ENCODE measurements around the gene ZC2HC1B.

Gene ZC2HC1B

DNA sequence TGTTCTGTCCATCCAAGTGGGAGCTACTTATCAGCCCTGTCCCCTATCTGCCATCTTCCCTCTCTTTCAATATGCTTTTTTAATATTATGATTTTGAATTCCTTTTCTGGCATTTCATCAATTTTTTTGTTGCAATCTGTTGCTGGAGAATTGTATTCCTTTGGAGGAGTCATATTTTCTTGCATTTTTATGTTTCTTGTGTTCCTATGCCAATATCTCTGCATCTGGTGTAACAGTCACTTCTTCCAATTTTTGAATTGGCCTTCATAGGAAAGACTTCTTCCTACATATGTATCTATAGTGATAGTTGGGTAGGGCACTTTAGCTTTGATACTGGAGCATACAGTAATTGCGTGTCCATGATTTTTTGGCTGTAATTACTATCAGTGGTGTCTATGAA, 70.1 kb downstream of the ZC2HC1B start:
- DNase-seq (ENCODE audit: low read depth, low spot score) = no peak

DNA sequence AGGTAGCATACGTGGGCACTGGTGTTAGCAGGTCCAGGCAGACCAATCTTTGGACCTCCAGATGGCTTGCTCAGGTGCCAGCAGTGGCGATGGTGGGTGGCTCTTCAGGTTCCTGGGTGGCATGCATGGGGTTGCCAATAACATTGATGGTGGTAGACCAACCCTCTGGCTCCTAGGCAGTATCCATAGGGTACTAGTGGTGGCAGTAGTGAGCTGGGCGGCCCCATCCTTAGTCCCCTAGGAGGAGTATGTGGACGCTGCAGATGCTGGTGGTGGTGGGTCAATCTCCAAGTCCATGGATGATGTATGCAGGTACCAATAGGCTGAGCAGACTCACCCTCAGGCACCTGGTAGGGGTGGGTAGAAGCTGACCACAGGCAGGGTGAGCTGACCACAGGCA, 70.6 kb downstream of the ZC2HC1B start:
- no peak for DNase-seq (ENCODE audit: low read depth, low spot score)

DNA sequence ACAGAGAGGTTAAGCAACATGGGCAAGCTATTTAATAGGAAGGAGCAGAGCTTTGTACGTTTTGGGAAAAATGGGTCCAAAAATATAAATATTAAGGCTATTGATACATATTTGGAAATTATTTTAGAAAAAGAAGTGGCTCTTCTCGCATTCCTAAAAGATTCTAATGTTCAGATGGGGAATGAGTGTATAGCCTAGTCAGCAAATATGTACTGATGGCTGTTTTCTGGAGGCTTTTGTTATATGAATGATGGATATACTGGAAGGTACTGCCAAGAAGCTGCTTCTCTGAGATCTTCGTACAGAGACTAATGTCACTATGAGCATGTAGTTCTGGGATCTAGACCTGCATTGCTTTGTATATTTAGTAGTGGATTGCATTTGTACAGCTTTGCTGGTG, 72.1 kb downstream of the ZC2HC1B start:
- DNase-seq (ENCODE audit: low read depth, low spot score) = no peak

DNA sequence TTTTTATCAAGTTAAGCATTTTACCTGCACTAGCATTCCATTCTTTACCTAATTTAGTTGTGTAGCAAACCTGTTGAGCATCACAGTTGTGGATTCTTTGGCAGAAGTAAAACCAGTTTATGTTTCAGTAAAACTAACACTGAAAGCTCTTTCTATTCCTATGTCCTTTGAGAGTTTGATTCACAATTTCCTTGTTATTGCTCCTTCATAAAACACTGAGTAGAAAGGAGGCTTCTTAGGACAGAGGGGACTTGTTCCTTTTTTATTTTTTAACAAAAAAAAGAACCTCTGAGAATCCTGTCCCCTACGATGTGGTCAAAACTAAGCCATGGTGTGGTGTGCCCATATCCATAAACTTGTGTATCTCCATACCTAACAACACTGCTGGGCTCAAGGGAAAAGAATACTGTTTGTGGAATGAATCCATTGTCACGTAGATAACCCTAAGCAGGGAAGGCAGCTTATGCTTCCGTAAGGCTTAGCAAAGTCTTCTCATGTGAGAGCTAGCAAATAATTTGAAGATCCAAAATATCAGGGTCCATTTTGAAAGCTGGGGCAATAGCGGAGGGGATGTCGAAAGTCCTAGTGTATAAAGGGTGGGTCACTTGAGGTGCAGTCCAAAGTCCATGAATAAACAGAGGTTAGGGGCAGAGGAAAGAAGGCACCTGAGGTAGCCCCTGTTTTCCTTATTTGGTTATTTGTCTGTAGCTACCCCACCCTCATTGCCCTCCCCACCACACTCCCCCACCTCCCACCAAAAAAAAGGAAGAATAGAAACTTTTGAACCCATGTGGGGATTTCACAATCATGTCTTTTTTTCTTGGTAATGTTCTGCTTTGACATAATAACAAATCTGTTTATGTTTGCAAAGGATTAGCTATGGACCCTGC, 72.7 kb downstream of the ZC2HC1B start:
- no peak for DNase-seq (ENCODE audit: low read depth, low spot score)

DNA sequence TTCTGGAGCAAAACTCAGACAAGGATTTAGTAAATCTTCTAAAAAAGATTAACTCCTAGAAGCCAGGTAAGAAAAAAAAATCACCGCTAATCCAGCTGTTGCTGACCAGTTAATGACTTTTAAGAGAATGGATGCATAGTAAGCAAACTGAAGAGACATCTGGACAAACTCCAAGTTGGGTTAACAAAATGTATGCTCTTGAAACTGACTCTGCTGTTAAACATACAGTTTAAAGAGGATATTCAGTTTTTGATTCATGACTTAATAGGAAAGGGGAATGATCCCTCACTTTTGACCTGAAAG, 73.3 kb downstream of the ZC2HC1B start:
- no peak for DNase-seq (ENCODE audit: low read depth, low spot score)

DNA sequence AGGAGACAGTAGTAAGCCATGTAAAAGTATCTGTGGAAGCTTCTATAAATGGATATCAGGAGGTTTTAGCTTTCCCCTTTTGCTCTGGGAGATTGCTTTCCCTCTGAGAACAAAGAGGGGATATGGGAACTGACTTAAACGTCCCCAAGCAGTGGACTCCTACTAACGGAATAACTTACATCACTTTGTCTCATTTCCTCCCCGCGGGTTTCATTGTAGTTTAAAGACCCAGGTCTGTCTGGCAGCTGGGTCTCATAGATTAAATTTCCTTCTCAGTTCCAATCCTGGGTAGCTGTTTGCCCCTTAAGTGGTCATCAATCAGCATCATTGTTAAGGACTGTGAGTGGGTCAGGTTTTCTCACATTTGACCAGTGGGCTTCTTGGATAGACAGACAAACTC, 75.1 kb downstream of the ZC2HC1B start:
- no peak for DNase-seq (ENCODE audit: low read depth, low spot score)

DNA sequence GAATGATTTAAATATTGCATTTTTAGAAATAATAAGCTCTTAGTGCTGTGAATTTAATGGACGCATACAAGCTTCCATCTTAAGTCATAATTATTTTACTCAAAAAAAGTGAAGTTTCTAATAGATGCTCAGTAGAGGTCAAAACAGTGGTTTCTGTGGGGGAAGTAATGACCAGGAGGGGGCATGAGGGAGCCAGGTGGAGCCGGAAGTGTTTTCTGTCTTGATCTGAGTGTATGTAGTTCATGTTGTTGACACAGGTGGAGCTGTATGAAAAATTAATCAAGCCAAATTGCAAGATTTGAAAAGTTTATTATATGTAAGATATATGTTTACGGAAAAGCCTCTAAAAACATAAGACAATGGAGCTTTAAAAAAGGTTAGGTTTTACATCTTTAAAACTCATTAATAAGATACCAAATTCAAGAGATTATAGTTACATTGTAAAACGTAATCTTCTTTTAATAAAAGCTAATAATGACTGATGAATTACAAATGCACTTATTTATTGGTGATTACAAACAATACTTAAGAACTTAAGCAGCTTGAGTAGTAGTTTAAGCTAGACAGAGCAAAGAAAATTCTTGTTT, 75.8 kb downstream of the ZC2HC1B start:
- DNase-seq (ENCODE audit: low read depth, low spot score) = peak; percentile 66

DNA sequence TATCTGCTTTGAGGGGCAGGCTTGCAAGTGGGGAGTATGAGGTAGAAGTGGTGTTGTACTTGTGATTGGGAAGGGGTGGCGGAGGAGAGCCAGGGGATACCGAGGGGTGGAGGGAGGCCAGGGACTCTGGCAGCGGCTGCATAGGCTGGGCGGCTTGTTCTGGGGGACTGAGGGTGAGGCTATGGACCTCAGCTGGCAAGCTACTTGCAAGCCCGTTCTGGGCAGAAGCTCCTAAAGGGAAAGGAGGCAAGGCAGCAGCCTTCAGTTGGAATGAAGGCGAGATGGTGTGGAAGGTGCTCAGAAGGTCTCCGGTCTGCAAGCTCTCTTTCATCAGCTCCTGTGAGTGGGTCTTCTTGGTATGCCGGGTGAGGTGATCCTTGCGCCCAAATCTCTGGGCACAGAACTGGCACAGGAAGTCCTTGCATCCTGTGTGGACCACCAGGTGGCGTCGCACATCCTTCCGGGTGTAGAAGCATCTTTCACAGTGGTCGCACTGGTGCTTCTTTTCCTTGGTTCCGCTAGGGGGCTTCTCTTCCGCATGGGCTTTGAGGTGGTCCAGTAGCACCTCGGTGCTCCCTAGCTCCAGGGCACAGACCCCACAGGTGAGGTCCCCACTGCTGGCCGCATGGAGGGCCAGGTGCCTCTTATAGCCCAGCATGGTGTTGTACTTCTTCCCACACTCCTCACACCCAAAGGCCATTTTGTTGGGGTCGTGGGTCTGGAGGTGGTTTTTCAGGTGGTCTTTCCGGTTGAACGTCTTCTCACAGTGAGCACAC, 77.8 kb downstream of the ZC2HC1B start:
- peak; percentile 54 for DNase-seq (ENCODE audit: low read depth, low spot score)

DNA sequence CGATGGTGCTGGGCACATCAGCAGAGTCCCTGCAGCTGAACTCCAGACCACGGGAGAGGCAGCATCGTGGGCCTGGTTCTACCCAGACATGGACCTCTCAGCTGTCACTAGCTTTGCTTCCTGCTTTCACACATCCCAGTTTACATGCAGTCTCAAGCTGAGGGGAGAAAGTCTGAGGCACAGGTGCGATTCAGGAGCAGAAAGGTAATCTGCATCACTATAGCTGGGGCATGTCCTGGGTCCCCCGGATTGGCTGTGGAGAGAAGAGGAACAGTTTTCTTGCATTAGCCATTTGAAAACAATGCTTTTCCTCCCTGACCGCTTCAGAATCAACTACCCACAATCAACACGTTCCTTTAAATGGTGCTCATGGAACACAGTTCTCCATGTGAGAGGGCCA, 83.9 kb downstream of the ZC2HC1B start:
- no peak for DNase-seq (ENCODE audit: low read depth, low spot score)

DNA sequence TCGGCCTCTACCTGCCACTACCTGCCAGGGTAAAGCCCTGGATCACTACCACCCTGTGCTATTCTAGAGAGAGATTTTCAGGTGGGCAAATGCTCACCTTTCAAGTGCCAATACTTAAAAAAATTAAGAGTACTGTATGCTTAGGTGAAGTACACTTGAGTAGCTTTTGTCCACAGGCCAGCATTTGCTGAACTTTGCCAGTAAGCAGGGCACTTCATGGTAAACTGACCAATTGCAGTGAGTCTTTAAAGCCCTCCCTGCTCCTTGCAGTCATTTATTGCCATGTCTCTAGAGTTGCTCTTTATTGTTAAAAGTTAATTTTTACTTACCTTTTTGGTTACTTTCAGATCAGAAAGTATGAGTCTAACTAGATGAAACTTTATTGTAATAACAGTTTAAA, 85.3 kb downstream of the ZC2HC1B start:
- no peak for DNase-seq (ENCODE audit: low read depth, low spot score)

DNA sequence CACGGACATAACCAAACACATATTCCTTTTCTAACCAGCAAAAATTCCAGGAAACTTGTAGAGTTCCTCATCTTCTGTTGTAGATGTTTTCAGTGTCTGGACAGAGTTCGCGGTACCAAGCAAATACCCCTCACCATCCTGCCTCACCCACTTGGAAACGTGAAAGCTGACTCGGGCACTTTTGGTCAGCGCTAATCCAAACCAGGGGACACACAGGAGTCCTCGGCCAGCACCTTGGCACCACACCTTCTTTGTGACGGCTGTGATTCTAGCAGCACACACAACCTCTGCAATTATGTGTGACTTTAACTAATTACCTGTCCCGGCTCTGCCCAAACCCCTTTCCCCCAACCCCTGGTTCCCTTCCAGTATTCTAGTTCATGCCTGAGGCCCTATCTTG, 85.7 kb downstream of the ZC2HC1B start:
- no peak for DNase-seq (ENCODE audit: low read depth, low spot score)

DNA sequence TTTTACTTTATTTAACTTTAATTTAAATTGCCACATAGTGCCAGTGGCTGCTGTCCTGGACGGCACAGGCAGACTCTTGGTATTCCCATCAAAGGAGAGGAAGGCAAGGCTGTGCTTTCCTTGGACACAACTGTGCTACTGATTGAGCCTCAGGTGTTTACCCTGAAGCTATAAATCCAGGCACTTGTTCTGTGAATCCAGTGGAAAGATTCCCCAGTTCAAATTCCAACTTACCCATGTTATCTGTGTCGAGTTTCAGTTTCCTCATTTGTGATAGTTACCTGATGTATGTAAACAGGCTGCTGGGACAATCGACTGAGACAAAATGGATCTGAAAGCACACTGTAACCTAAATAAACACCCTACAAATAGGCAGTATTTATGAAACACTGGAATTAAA, 86.6 kb downstream of the ZC2HC1B start:
- DNase-seq (ENCODE audit: low read depth, low spot score) = no peak

DNA sequence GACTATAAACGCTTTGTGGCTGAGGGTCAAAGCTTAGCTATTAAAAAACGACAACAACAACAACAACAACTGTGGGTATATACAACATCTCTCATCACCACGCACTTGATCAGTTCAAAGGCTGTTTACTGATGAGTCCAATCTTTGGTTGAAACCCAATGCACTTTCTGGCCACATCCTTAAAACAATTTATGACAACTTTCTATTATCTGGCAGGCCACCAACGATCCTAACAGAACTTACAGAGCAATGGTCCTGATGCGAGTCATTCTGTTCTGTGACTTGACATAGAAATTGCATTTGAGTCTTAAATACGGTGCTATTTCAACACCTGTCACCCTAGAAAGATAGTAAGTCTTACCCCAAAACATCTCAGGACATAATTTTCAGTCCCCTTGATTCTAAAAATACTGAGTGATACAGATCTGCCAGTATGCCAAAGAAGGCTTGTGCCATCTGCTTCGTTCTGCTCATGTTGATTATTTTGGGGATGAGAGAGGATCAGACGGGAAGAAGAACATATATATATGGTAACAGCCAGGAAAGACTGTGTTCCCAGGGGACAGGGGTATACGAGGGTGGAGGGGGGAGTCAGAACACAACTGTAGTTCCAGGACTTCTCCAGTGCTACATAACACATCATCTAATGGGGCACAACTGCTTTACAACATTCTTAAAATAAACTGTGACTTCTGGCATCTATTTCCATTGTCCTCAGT, 87.9 kb downstream of the ZC2HC1B start:
- DNase-seq (ENCODE audit: low read depth, low spot score) = no peak

DNA sequence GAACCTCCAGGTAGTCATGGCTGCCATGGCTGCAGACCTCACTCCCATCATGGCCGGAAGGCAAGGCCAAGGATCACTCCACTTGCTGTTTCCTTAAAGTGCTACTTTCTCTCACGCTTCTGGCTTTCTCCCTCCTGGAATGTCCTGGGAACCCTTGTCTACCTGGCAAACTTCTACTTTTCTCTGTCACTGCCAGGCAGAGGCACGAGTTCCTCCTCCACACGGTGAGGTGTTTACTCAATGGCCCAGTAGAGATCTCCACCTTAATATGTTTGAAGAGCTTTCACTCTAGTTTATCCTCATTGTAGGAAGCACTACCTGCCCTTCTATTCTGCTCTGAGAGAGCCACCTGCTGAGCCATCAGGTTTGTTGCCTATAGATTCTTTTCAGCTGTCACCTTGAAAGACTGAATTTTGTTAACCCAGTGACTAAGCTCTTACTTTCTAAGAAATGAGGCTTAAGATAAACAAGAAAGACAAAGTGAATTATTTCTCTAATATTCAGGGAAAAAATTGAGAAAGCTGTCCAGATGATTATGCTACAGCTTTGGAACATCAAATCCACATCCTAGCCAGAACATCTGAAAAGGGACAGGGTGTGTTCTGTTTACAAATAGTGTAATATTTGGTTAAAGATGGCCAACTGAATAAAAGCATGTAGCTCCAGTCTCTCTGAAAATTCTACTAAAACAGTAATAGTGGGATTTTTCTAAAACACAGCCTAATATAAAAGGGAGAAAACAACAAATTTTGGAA, 88.8 kb downstream of the ZC2HC1B start:
- DNase-seq (ENCODE audit: low read depth, low spot score) = no peak

DNA sequence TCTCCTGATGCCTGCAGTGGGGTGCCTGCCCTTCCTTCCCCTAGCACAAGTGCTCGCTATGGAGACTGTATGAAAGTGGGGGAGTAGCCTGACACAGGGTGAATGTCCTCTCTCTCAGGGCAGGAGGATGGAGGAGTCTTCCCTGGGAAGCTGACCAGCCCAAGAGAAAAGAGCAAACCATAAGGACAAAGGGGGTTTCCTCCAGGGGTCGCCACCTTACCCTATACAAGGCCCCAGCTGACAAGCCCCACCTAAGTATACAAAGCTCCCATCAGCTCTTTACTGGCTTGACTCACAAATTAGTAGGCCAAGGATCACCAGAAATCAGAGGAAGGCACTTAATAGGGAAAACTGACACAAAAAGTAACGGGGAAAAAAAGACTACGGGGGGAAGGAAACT, 89.6 kb downstream of the ZC2HC1B start:
- no peak for DNase-seq (ENCODE audit: low read depth, low spot score)

DNA sequence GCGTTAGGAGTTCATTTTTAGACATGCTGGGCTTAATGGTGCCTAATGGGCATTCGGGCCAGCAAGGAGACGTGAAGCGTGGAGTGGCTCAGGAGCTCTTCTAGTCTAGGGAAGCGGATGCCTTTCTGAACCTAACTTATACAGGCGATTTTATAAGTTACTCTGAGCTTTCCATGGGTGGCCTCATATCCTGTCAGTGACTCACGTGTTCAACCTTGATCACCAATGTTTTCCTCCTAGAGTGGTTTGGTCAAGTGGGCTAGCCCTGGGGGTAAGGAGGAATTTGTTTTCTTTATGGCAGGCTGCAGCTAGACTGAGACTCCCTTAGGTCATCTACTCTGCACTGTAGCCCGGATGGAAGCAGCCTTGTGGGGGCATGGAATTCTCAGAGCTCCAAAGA, 91.7 kb downstream of the ZC2HC1B start:
- peak; percentile 31 for DNase-seq (ENCODE audit: low read depth, low spot score)

DNA sequence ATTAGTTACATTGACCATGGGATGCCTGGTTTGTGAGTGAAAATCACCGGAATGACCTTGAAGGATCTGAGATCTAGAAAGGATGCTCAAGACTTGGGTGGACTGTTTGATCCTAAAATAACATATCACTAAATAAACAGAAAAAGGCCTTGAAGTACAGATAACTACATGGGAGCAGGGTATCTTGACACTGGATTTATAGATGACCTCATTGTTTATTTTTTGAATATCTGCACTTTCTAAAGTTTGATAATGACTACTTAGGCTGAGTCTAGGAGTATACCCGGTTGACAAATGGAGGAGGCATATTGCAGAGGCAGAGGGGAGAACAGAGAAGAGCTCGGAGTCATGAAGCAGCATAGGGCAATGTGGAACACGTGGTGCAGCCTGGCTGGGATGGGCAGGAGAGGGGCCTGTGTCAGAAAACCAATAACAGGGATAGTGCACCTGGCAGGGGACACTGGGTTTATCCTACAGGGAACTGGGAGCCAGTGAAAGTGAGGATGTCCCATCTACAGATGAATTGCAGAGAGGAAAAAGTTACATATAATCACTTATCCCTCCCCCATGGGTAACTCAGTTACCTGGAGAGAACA, 93.5 kb downstream of the ZC2HC1B start:
- DNase-seq (ENCODE audit: low read depth, low spot score) = no peak

DNA sequence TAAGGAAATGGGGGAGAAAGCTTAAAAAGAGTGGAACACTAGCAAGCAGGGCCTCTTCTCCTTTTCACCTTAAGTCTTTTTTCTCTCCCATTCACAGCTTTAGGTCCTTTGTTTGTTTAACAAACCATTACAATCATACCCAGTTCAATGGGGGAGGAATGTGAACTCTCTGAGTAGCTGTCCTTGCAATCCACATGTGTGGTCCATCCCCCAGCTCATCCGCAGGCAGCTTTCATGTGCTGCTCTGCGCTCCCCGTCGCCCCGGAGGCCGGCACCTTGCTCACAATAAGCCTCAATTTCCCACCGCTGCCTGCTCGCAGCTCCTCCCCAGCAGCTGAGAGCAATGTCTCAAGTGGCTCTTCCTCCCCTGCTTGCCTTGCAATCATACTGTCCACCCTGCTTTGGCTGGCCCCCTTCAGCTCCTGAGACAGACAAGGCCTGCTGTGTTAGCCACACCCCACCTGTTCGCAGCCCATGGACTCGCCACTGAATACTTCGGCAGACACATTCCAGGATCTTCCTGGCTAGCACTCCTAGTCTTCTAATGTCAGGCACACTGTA, 94.6 kb downstream of the ZC2HC1B start:
- no peak for DNase-seq (ENCODE audit: low read depth, low spot score)

DNA sequence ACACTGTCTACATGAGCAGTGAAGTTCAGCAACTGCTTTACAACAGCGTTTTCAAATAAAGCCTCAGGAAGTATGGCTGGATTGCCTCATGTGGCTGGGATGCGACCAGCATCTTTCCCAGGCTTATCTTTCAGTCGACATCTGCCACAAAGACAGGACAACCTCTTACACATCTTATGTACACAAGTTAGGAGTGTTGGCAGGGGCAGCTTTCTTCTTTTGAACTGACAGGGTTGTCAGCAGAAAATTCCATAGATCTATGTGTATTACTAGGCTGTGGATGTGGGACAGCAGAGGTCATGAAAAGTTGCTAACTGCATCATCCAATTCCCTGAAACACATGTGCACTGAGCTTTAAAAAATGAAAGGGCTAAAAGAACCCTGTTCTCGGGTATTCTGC, 95.7 kb downstream of the ZC2HC1B start:
- no peak for DNase-seq (ENCODE audit: low read depth, low spot score)

DNA sequence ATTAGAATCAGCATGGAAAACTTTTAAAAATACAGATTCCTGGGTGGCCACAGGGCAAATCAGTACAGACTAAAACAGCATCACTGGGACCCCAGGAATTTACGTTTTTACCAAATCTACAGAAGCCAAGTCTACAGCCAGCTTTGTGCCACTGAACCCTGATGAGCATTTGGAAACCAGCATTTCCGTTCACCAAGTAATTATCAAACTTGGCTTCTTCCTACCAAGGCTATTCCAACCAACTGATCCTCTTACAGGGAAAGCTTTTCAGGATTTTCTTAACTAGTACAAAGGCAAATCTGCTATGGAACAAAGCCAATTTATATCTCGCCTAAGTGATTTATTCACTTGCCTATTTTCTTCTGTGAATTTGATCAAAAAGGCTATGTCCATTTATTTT, 96.8 kb downstream of the ZC2HC1B start:
- DNase-seq (ENCODE audit: low read depth, low spot score) = no peak
